GM23338 (cell line): Measurements from ENCODE around the gene EXTL1. TPM values are rescaled to one million over a fixed set of nuclear protein-coding genes. Genes with fewer than 3 reads are reported as not detected.

Source experiments
- ATAC-seq: fragments of 200-7000 bp; cut with Tn5 transposase; 3 replicates; pipeline ENCODE4 v1.9.1; 2020
- DNase-seq: peaks from one replicate; pipeline ENCODE4 v3.0.0-alpha.2; 2015; ENCODE audit warnings: low spot score
- H2AFZ ChIP-seq: fragments of 200-600 bp; sonication (generic); 2 replicates; pipeline ENCODE4 v1.8.0; 2016; ENCODE audit warnings: antibody characterized with exemption, mild to moderate bottlenecking, moderate library complexity
- H3F3A ChIP-seq: fragments of 200-600 bp; sonication (generic); replicated peaks from 2 replicates; pipeline ENCODE4 v1.8.0; 2017; ENCODE audit warnings: antibody characterized with exemption, mixed run types, low read depth
- H3K27ac ChIP-seq: fragments of 200-600 bp; sonication (generic); 2 replicates; pipeline ENCODE4 v1.6.1; 2016; ENCODE audit warnings: low read depth
- H3K27me3 ChIP-seq: fragments of 200-600 bp; sonication (generic); 2 replicates; pipeline ENCODE4 v1.8.0; 2016; ENCODE audit warnings: mild to moderate bottlenecking, mixed run types, moderate library complexity; ENCODE audit not compliant: insufficient read depth
- H3K36me3 ChIP-seq: fragments of 200-600 bp; sonication (generic); 2 replicates; pipeline ENCODE4 v1.8.0; 2016; ENCODE audit warnings: mild to moderate bottlenecking; ENCODE audit not compliant: insufficient read depth
- H3K4me1 ChIP-seq: fragments of 200-600 bp; sonication (generic); 2 replicates; pipeline ENCODE4 v1.8.0; 2016; ENCODE audit warnings: mild to moderate bottlenecking, moderate library complexity; ENCODE audit not compliant: insufficient read depth
- H3K4me2 ChIP-seq: fragments of 200-600 bp; sonication (generic); 2 replicates; pipeline ENCODE4 v1.7.1; 2017; ENCODE audit warnings: mixed run types
- H3K4me3 ChIP-seq: fragments of 200-600 bp; sonication (generic); 2 replicates; pipeline ENCODE4 v1.6.1; 2016; ENCODE audit warnings: mixed run types
- H3K79me2 ChIP-seq: fragments of 200-600 bp; sonication (generic); replicated peaks from 2 replicates; pipeline ENCODE4 v1.8.0; 2017; ENCODE audit warnings: mild to moderate bottlenecking; ENCODE audit not compliant: insufficient read depth
- H3K9me2 ChIP-seq: fragments of 200-600 bp; sonication (generic); 2 replicates; pipeline ENCODE4 v1.8.0; 2017; ENCODE audit not compliant: insufficient read depth
- H4K20me1 ChIP-seq: fragments of 200-600 bp; sonication (generic); replicated peaks from 2 replicates; pipeline ENCODE4 v1.8.0; 2017; ENCODE audit warnings: mild to moderate bottlenecking; ENCODE audit not compliant: insufficient read depth
- H3K27ac Mint-ChIP-seq: 2 replicates; pipeline ENCODE4 v1.8.0; 2020; ENCODE audit warnings: inconsistent platforms, mild to moderate bottlenecking, moderate library complexity, mixed read lengths
- H3K27me3 Mint-ChIP-seq: 3 replicates; pipeline ENCODE4 v1.8.0; 2022; ENCODE audit warnings: low read depth, mild to moderate bottlenecking, moderate library complexity, mixed read lengths, inconsistent platforms; ENCODE audit not compliant: insufficient read depth, poor library complexity
- H3K36me3 Mint-ChIP-seq: 3 replicates; pipeline ENCODE4 v1.8.0; 2021; ENCODE audit warnings: low read depth, mild to moderate bottlenecking, inconsistent platforms, moderate library complexity, mixed read lengths
- H3K4me1 Mint-ChIP-seq: 3 replicates; pipeline ENCODE4 v1.8.0; 2020; ENCODE audit warnings: mild to moderate bottlenecking, inconsistent platforms, mixed read lengths
- H3K4me3 Mint-ChIP-seq: 3 replicates; pipeline ENCODE4 v1.8.0; 2021; ENCODE audit warnings: moderate library complexity, mild to moderate bottlenecking, inconsistent platforms, mixed read lengths
- H3K9me3 Mint-ChIP-seq: 3 replicates; pipeline ENCODE4 v1.8.0; 2020; ENCODE audit warnings: moderate library complexity, mild to moderate bottlenecking, inconsistent platforms, mixed read lengths
- CREB1 ChIP-seq: fragments of 250-450 bp; sonication (Bioruptor Pico); IDR thresholded peaks from 2 replicates; pipeline ENCODE4 v1.5.0; 2020; ENCODE audit warnings: low read depth, mild to moderate bottlenecking, moderate library complexity
- CTCF ChIP-seq, 2 experiments: fragments of 200-600 bp in 1 of 2; sonication (generic) in 1 of 2; conservative IDR thresholded peaks; 2 replicates each; pipeline versions ENCODE4 v1.5.1 to v1.6.1; 2016 to 2017; ENCODE audit warnings: antibody characterized with exemption in 2 of 2, low read depth in 2 of 2, mild to moderate bottlenecking in 2 of 2, moderate library complexity in 1 of 2
- ETS1 ChIP-seq: IDR thresholded peaks from 2 replicates; pipeline ENCODE4 v1.6.1; 2016; ENCODE audit warnings: antibody characterized with exemption
- EZH2 ChIP-seq: fragments of 200-600 bp; sonication (generic); IDR thresholded peaks from one replicate; pipeline ENCODE4 v1.8.0; 2017; ENCODE audit warnings: antibody characterized with exemption, mild to moderate bottlenecking, low read depth; ENCODE audit not compliant: unreplicated experiment
- EZH2phosphoT487 ChIP-seq: fragments of 200-600 bp; sonication (generic); IDR thresholded peaks from one replicate; pipeline ENCODE4 v1.8.1; 2018; ENCODE audit warnings: antibody characterized with exemption; ENCODE audit not compliant: unreplicated experiment
- NANOG ChIP-seq: IDR thresholded peaks from 2 replicates; pipeline ENCODE4 v1.6.1; 2016; ENCODE audit warnings: antibody characterized with exemption, borderline replicate concordance
- REST ChIP-seq: IDR thresholded peaks from one replicate; pipeline ENCODE4 v1.6.1; 2018; ENCODE audit warnings: antibody characterized with exemption; ENCODE audit not compliant: unreplicated experiment
- STAT1 ChIP-seq: IDR thresholded peaks from one replicate; pipeline ENCODE4 v1.6.1; 2016; ENCODE audit warnings: antibody characterized with exemption; ENCODE audit not compliant: unreplicated experiment
- ZNF114 ChIP-seq: fragments of 250-450 bp; sonication (Bioruptor Pico); IDR thresholded peaks from 2 replicates; pipeline ENCODE4 v1.5.0; 2020; ENCODE audit warnings: mild to moderate bottlenecking, moderate library complexity
- ZNF331 ChIP-seq: fragments of 250-450 bp; sonication (Bioruptor Pico); IDR thresholded peaks from 2 replicates; pipeline ENCODE4 v1.5.0; 2020; ENCODE audit warnings: low read depth, mild to moderate bottlenecking, moderate library complexity
- polyA plus RNA-seq: library from polyadenylated mRNA; unstranded; fragments of >200 nt; fragmentation: Nextera tagmentation; extraction: Ambion mirVana; gene quantifications from 2 replicates; pipeline ENCODE4 v1.2.1, GENCODE V29; 2016
- total RNA-seq: library from RNA; depleted of rRNA; stranded (reverse); fragments of >200 nt; shearing (Covaris generic); gene quantifications from 2 replicates; pipeline ENCODE4 v1.2.3, GENCODE V29; 2014

EXTL1 gene
- total and polyA plus RNA-seq, 2 experiments from 2014 or later, result 0.37 to 1.2 TPM

GRCh38 chr1:26023009-26023408 is 1.4 kb downstream of the EXTL1 start (continued):
- TF ChIP-seq CTCF (conservative IDR thresholded peaks at IDR 0.05; ENCODE audit: low read depth in 2 of 2), result no peak

- Histone ChIP-seq H4K20me1 (no peaks in the 10 kb centered on the region), H3K36me3 (no peaks in the 10 kb centered on the region), H3K79me2 (no peaks in the 10 kb centered on the region), H3K4me2 (no peak overlapping the region), H3K4me1 (peaks cover 3% of the 10 kb centered on the region; the same call in 1 of the 2 replicates), H3K27ac (no peak overlapping the region), H3K27me3 (no peaks in the 10 kb centered on the region), H3F3A (no peaks in the 10 kb centered on the region), H3K9me2 (no peaks in the 10 kb centered on the region), H3K4me3 (no peak overlapping the region), H2AFZ (no peak overlapping the region)
- DNase-seq (no peak), ATAC-seq (no peak)
- Mint-ChIP-seq H3K36me3 (no peaks in the 10 kb centered on the region), H3K27me3 (peaks cover 3% of the 10 kb centered on the region), H3K4me1 (peaks cover 15% of the 10 kb centered on the region), H3K9me3 (no peaks in the 10 kb centered on the region), H3K4me3 (no peak overlapping the region), H3K27ac (no peak overlapping the region)
- TF ChIP-seq REST, result no peak
- TF ChIP-seq CTCF (conservative IDR thresholded peaks at IDR 0.05; ENCODE audit: low read depth in 2 of 2), result no peak
- TF ChIP-seq STAT1, result no peak
- TF ChIP-seq CREB1 (CRISPR knock-in tag), result no peak
- TF ChIP-seq ZNF331 (CRISPR knock-in tag), result no peak
- TF ChIP-seq ZNF114 (CRISPR knock-in tag), result no peak
- TF ChIP-seq EZH2phosphoT487, result no peak
- no peak for TF ChIP-seq ETS1
- no peak for TF ChIP-seq EZH2
- no peak for TF ChIP-seq NANOG
These were observed 2.3 kb downstream of the EXTL1 start for GRCh38 chr1:26023826-26024225.
